Loucy (cell line): Measurements from ENCODE around the gene NPDC1.

Experiments
- H2AFZ ChIP-seq: fragments of 200-600 bp; sonication (generic); 2 replicates; pipeline ENCODE4 v1.6.0; 2016; ENCODE audit warnings: antibody characterized with exemption, mild to moderate bottlenecking, low read length, moderate library complexity
- H3F3A ChIP-seq: fragments of 200-600 bp; 2 replicates; pipeline ENCODE4 v1.6.0; 2016; ENCODE audit warnings: antibody characterized with exemption, low read depth, mild to moderate bottlenecking
- H3K27me3 ChIP-seq: fragments of 200-600 bp; sonication (generic); 2 replicates; pipeline ENCODE4 v1.6.1; 2014; ENCODE audit warnings: low read length, mild to moderate bottlenecking; ENCODE audit not compliant: insufficient read depth, poor library complexity, severe bottlenecking
- H3K36me3 ChIP-seq: fragments of 200-600 bp; sonication (generic); 2 replicates; pipeline ENCODE4 v1.6.1; 2016; ENCODE audit warnings: low read length; ENCODE audit not compliant: insufficient read depth
- H3K4me1 ChIP-seq: fragments of 200-600 bp; sonication (generic); 2 replicates; pipeline ENCODE4 v1.5.1; 2014; ENCODE audit warnings: low read length, mild to moderate bottlenecking; ENCODE audit not compliant: insufficient read depth, poor library complexity, severe bottlenecking
- H3K4me2 ChIP-seq: fragments of 200-600 bp; sonication (generic); 2 replicates; pipeline ENCODE4 v1.6.0; 2014; ENCODE audit warnings: antibody characterized with exemption, low read length, low read depth, mild to moderate bottlenecking; ENCODE audit not compliant: poor library complexity, severe bottlenecking
- H3K4me3 ChIP-seq: fragments of 200-600 bp; sonication (generic); 2 replicates; pipeline ENCODE4 v1.5.1; 2014; ENCODE audit warnings: low read length, mild to moderate bottlenecking, mixed read lengths; ENCODE audit not compliant: poor library complexity, severe bottlenecking
- H3K79me2 ChIP-seq: fragments of 200-600 bp; sonication (generic); 2 replicates; pipeline ENCODE4 v1.6.1; 2014; ENCODE audit warnings: low read length; ENCODE audit not compliant: insufficient read depth
- H3K9ac ChIP-seq: fragments of 200-600 bp; sonication (generic); 2 replicates; pipeline ENCODE4 v1.6.0; 2014; ENCODE audit warnings: mild to moderate bottlenecking, low read depth, low read length, moderate library complexity; ENCODE audit not compliant: poor library complexity, severe bottlenecking
- H3K9me2 ChIP-seq: fragments of 200-600 bp; sonication (generic); replicated peaks from 2 replicates; pipeline ENCODE4 v1.6.1; 2016; ENCODE audit warnings: low read depth, low read length, mixed read lengths
- H3K9me3 ChIP-seq: fragments of 200-600 bp; sonication (generic); 2 replicates; pipeline ENCODE4 v1.6.1; 2014; ENCODE audit warnings: mild to moderate bottlenecking, antibody characterized with exemption, low read length, low read depth; ENCODE audit not compliant: insufficient read depth
- H4K20me1 ChIP-seq: fragments of 200-600 bp; sonication (generic); 2 replicates; pipeline ENCODE4 v1.6.0; 2014; ENCODE audit warnings: antibody characterized with exemption, low read length, mild to moderate bottlenecking; ENCODE audit not compliant: insufficient read depth, poor library complexity, severe bottlenecking
- EZH2phosphoT487 ChIP-seq: fragments of 200-600 bp; IDR thresholded peaks from 2 replicates; pipeline ENCODE4 v1.6.1; 2018; ENCODE audit warnings: antibody characterized with exemption, mild to moderate bottlenecking, moderate library complexity, borderline replicate concordance
- TF ChIP-seq, protein P1 (sequence below): fragments of 200-600 bp; sonication (generic); conservative IDR thresholded peaks from 2 replicates; pipeline ENCODE4 v1.5.1; 2014; ENCODE audit warnings: mild to moderate bottlenecking, antibody characterized with exemption, low read length

The NPDC1 gene

DNA sequence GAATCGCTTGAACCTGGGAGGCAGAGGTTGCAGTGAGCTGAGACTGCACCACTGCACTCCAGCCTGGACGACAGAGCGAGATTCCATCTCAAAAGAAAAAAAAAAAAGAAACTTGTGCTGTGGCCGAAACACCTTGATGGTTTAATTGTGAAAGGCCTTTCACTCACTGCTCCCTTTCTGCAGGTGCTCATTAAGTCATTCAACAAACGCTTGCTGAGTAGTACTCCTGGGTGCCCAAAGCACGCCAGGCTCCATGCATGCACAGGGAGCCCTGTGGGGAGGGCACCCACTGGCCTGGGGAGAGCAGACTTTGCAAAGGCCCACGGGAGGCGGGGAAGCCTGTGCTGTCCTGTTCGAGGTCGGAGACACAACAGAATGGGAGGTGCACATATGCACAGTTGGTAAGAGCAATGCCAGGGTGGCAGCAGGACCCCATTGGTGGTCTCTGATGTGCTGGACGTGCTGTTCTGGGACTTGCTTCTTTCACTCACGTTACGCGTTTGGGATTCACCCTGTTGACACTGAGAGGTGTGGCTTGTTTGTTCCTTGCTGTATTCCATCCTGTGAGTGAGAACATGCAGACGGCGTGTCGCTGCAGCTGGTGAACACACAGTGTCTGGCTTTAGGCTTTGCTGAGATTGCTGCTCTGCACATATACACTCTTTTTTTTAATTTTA, 10.9 kb upstream of the NPDC1 start:
- no peak overlapping the region for H3K9ac ChIP-seq
- no peaks in the 10 kb centered on the region for H3K27me3 ChIP-seq
- no peaks in the 10 kb centered on the region; the same call in 1 of the 2 replicates for H3F3A ChIP-seq
- H3K36me3 ChIP-seq: no peaks in the 10 kb centered on the region
- no peaks in the 10 kb centered on the region for H3K79me2 ChIP-seq
- H3K4me1 ChIP-seq: no peaks in the 10 kb centered on the region
- no peak overlapping the region for H2AFZ ChIP-seq
- TF ChIP-seq EZH2phosphoT487: no peak
- TF ChIP-seq, protein P1, sequence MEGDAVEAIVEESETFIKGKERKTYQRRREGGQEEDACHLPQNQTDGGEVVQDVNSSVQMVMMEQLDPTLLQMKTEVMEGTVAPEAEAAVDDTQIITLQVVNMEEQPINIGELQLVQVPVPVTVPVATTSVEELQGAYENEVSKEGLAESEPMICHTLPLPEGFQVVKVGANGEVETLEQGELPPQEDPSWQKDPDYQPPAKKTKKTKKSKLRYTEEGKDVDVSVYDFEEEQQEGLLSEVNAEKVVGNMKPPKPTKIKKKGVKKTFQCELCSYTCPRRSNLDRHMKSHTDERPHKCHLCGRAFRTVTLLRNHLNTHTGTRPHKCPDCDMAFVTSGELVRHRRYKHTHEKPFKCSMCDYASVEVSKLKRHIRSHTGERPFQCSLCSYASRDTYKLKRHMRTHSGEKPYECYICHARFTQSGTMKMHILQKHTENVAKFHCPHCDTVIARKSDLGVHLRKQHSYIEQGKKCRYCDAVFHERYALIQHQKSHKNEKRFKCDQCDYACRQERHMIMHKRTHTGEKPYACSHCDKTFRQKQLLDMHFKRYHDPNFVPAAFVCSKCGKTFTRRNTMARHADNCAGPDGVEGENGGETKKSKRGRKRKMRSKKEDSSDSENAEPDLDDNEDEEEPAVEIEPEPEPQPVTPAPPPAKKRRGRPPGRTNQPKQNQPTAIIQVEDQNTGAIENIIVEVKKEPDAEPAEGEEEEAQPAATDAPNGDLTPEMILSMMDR: no peak
- no peak overlapping the region for H3K4me3 ChIP-seq
- no peaks in the 10 kb centered on the region for H4K20me1 ChIP-seq
- no peaks in the 10 kb centered on the region for H3K9me2 ChIP-seq
- H3K9me3 ChIP-seq: no peaks in the 10 kb centered on the region
- H3K4me2 ChIP-seq: no peak overlapping the region

DNA sequence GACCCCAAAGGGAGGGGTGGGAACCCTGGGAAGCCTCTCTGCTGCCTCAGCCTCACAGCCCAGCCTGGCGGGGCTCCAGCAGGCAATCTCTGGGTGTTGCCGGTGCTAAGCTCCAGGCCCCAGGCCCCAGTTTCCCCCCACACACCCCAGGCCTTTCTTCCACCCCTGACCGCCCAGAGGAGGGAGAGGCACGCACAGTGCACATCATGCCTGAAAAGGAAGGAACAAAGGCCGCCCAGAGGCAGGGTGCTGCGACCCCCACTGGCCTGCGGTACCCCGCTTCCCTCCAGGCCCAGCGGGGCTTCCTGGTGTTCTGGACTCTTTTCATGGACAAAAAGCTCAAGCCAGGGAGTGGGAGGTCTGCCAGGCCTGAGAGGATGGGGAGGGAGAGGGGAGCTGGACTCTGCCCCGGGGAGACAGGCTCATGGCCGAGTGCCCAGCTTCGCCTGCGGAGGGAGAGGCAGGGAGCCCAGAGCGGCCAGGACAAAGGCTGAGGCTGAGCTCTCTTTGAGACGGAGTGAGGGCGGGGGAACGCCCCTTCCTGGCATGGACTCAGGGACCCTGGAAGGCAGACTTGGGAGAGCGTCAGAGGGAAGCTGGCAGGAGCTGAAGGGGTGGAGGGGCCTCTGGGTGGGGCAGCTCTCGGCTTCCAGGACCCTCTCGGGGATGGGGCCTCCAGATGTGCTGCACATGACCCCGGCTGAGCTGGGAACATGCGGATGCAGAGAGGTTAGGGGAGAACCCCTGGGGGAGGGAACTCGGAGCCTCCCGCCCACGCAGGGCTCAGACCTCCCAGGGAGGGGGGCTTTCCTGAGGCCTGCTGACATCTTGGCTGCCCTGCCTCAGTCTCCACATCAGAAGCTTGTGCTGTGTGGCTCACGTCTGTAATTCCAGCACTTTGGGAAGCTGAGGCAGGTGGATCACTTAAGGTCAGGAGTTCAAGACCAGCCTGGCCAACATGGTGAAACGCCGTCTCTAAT, 9.7 kb upstream of the NPDC1 start:
- Histone ChIP-seq H3K9ac (no peak overlapping the region), H3F3A (no peaks in the 10 kb centered on the region; the same call in 1 of the 2 replicates), H3K9me3 (no peaks in the 10 kb centered on the region), H4K20me1 (no peaks in the 10 kb centered on the region), H3K9me2 (no peaks in the 10 kb centered on the region), H3K4me1 (no peaks in the 10 kb centered on the region), H3K36me3 (no peaks in the 10 kb centered on the region), H3K27me3 (no peaks in the 10 kb centered on the region), H2AFZ (no peak overlapping the region), H3K4me2 (no peak overlapping the region), H3K4me3 (no peak overlapping the region), H3K79me2 (no peaks in the 10 kb centered on the region)
- no peak for TF ChIP-seq EZH2phosphoT487
- TF ChIP-seq, protein P1: no peak

DNA sequence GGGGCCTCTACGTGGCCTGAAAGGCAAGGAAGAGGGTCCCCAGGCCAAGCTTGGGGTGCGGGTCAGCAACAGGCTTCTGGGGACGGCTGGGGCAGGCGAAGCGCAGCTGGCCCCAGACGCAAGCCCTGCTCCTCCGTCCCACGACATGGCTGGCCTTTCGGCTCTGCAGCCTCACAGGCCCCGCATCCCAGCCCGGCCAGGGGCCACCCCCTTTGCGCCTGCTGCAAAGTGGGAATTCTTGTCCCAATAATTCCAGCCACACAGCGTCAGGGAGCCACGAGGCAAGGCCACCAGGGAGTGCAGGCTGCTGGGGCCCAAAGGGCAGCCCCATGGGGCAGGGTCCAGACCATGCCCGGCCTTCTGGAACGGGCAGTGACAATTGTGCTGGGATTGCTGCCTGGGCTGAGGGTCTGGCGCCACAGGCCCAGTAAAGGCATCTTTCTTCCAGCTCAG, 9.0 kb upstream of the NPDC1 start:
- no peak for TF ChIP-seq EZH2phosphoT487
- TF ChIP-seq, protein P1: no peak
- Histone ChIP-seq H3K27me3 (no peaks in the 10 kb centered on the region), H2AFZ (no peak overlapping the region), H3K9me2 (no peaks in the 10 kb centered on the region), H3K4me2 (no peak overlapping the region), H3K36me3 (no peaks in the 10 kb centered on the region), H3K9me3 (no peaks in the 10 kb centered on the region), H4K20me1 (no peaks in the 10 kb centered on the region), H3K9ac (no peak overlapping the region), H3K4me1 (no peaks in the 10 kb centered on the region), H3F3A (no peaks in the 10 kb centered on the region), H3K4me3 (no peak overlapping the region), H3K79me2 (no peaks in the 10 kb centered on the region)
